ENCODE results near the gene SLCO4C1. TPM values are rescaled to one million over a fixed set of nuclear protein-coding genes. Genes with fewer than 3 reads are reported as not detected.

The SLCO4C1 gene
- total RNA-seq, 1 experiment from 2014 or later, result 4.8 TPM

DNA sequence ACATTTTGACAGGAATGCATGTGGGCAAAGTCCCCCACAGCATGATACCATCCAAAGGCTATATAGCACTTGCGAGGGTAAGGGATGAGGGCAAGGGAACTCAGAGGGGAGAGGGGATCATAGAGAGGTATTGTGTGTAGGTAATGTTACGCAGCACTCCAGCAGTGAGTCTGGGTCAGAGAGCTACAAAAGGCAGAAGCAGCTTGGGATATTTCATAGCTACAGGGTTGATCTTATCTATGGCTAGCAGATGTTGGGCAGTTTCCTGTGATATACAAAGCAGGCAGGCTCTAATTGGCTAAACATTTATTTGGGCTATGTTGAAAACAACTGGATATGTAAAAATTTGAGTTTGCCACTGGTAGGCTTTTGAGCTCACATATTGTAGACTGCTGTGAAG is 17.8 kb upstream of the SLCO4C1 start:
- H3K27me3 ChIP-seq (ENCODE audit: insufficient read depth, low read length), result no peaks in the 10 kb centered on the region
- H3K27ac ChIP-seq (ENCODE audit: insufficient read length, low read depth, low read length), result no peak overlapping the region
- no peak overlapping the region for H3K4ac ChIP-seq (ENCODE audit: low read depth, low read length)
- no peak for TF ChIP-seq CTCF (conservative IDR thresholded peaks at IDR 0.05)
- H2BK12ac ChIP-seq (ENCODE audit: insufficient read length, low read depth, low read length), result no peak overlapping the region
- H2BK20ac ChIP-seq (ENCODE audit: low read depth, low read length, poor library complexity, severe bottlenecking), result no peak overlapping the region
- H2AK5ac ChIP-seq (ENCODE audit: insufficient read length, low read length), result no peak overlapping the region
- no peak overlapping the region for H2AFZ ChIP-seq (ENCODE audit: low read length)
- H2BK5ac ChIP-seq (ENCODE audit: insufficient read length, low read length), result no peak overlapping the region
- no peaks in the 10 kb centered on the region for H3K27me3 Mint-ChIP-seq (ENCODE audit: low read depth)
- no peak overlapping the region for H3K14ac ChIP-seq (ENCODE audit: insufficient read depth, low read length)
- peak overlapping the region in 2 of 3 experiments; percentile 58 to 82; a peak in 2 of 7 replicates for H3K27ac Mint-ChIP-seq
- no peak overlapping the region for H4K91ac ChIP-seq (ENCODE audit: insufficient read length, low read depth, low read length)
- no peak overlapping the region for H3K9ac ChIP-seq (ENCODE audit: extremely low read depth, insufficient read length, low read length)
- H3K56ac ChIP-seq (ENCODE audit: insufficient read length, low read depth, low read length), result no peak overlapping the region
- H4K20me1 ChIP-seq (ENCODE audit: control insufficient read depth, insufficient read depth, insufficient read length), result no peaks in the 10 kb centered on the region
- H2BK15ac ChIP-seq (ENCODE audit: low read depth, low read length), result no peak overlapping the region
- no peak overlapping the region for H4K5ac ChIP-seq (ENCODE audit: insufficient read length, low read depth, low read length)
- H3K36me3 Mint-ChIP-seq (ENCODE audit: insufficient read depth in 1 of 3, low read depth in 3 of 3), result no peaks in the 10 kb centered on the region
- H3K4me2 ChIP-seq (ENCODE audit: insufficient read depth, insufficient read length, low read length), result no peak overlapping the region
- H3K18ac ChIP-seq (ENCODE audit: insufficient read length, low read depth, low read length), result no peak overlapping the region
- H3K9me3 ChIP-seq (ENCODE audit: control insufficient read depth, low read depth, low read length), result no peaks in the 10 kb centered on the region
- no peak overlapping the region for H4K8ac ChIP-seq (replicated peaks; ENCODE audit: insufficient read length, low read depth, low read length)
- no peak overlapping the region for H3K23ac ChIP-seq (ENCODE audit: insufficient read length, low read depth, low read length)
- no peak overlapping the region for H3T11ph ChIP-seq (ENCODE audit: low read length)
- H3K4me3 Mint-ChIP-seq, result no peak overlapping the region
- H3K4me1 ChIP-seq (ENCODE audit: insufficient read depth, low read length), result no peaks in the 10 kb centered on the region
- H3K79me1 ChIP-seq (ENCODE audit: insufficient read depth, low read depth, low read length, poor library complexity, severe bottlenecking), result no peaks in the 10 kb centered on the region
- no CpG with 5 or more reads among the region's 2 CpGs for WGBS (ENCODE audit: extremely low coverage, insufficient read length, low lambda C conversion rate)
- no peaks in the 10 kb centered on the region for H3K9me3 Mint-ChIP-seq
- no peaks in the 10 kb centered on the region for H3K79me2 ChIP-seq (ENCODE audit: insufficient read depth, low read length)
- H3K4me1 Mint-ChIP-seq, result peaks cover 0 to 3% of the 10 kb centered on the region in 2 experiments; a peak in 1 of 4 replicates
- no peak overlapping the region for H2BK120ac ChIP-seq (ENCODE audit: low read depth, low read length, poor library complexity, severe bottlenecking)
- H3K23me2 ChIP-seq (ENCODE audit: insufficient read length, low read depth, low read length, poor library complexity, severe bottlenecking), result no peaks in the 10 kb centered on the region
- DNase-seq, result no peak
